Tibial artery (tissue), 4 donors: Measurements from ENCODE around the gene STOML2.

Source experiments
- DNase-seq, 2 donors: peaks; one replicate each; pipeline ENCODE4 v3.0.0-alpha.2; 2019
- H3K27ac ChIP-seq, 2 donors: fragments of 200-600 bp; sonication (generic) in 1 of 2; 1 replicate in 1 of 2; 2 replicates in 1 of 2; pipeline ENCODE4 v1.5.1; 2018 to 2019; ENCODE audit warnings: mild to moderate bottlenecking in 1 of 2
- H3K27me3 ChIP-seq, 2 donors: fragments of 200-600 bp; sonication (generic) in 1 of 2; one replicate each; pipeline versions ENCODE4 v1.5.1 to v1.6.0; 2016 to 2019
- H3K36me3 ChIP-seq, 3 donors: fragments of 200-600 bp; sonication (generic) in 2 of 3; one replicate each; pipeline ENCODE4 v1.5.1; 2016 to 2019; ENCODE audit warnings: mild to moderate bottlenecking in 2 of 3
- H3K4me1 ChIP-seq, 4 donors: fragments of 200-600 bp; sonication (generic) in 2 of 4; 1 replicate in 3 of 4; 2 replicates in 1 of 4; pipeline ENCODE4 v1.5.1; 2016 to 2019
- H3K4me3 ChIP-seq, 2 donors: fragments of 200-600 bp; sonication (generic) in 1 of 2; 1 replicate in 1 of 2; 2 replicates in 1 of 2; pipeline ENCODE4 v1.5.1; 2018 to 2019; ENCODE audit warnings: mild to moderate bottlenecking in 2 of 2
- H3K9me3 ChIP-seq, 3 donors: fragments of 200-600 bp; sonication (generic) in 1 of 3; one replicate each; pipeline ENCODE4 v1.5.1; 2016 to 2019
- intact Hi-C: fragments of 100-400 bp; cut with DNase I; formaldehyde crosslinking; loops from one replicate; pipeline ENCODE4 v1.15.0; 2023; ENCODE audit warnings: low total_unique reads
- TF ChIP-seq, protein P1 (sequence below), 2 experiments: fragments of 200-600 bp in 1 of 2; fragments of 450-650 bp in 1 of 2; IDR thresholded peaks; one replicate each; pipeline ENCODE4 v1.5.1; 2017 to 2019; ENCODE audit warnings: antibody characterized with exemption in 2 of 2, mild to moderate bottlenecking in 1 of 2, moderate library complexity in 1 of 2

STOML2 gene

DNA sequence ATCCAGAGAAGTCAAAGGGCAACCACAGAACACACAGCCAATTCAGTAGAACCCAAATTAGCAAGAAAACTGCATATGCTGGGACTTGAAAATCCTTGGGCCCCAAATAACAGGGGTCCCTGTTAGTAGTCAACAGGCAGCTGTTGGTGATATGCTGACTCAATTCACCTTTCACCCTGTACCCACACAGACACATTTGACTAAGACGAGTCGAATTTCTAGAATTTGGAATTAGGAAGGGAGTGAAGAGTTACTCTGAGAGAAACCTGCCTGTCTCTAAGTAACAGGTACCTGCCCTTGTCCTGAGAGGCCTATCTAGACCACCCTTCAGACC, 29.7 kb downstream of the STOML2 start:
- no peak for DNase-seq
- Histone ChIP-seq H3K4me3 (no peak overlapping the region), H3K9me3 (no peaks in the 10 kb centered on the region), H3K4me1 (peaks cover 0 to 36% (median 33%) of the 10 kb centered on the region in 4 donors), H3K27ac (peak overlapping the region; percentile 96 to 99), H3K27me3 (no peaks in the 10 kb centered on the region), H3K36me3 (peaks cover 0 to 20% (median 1%) of the 10 kb centered on the region in 3 donors)
- intact Hi-C loops = no loop called here
- TF ChIP-seq, protein P1, sequence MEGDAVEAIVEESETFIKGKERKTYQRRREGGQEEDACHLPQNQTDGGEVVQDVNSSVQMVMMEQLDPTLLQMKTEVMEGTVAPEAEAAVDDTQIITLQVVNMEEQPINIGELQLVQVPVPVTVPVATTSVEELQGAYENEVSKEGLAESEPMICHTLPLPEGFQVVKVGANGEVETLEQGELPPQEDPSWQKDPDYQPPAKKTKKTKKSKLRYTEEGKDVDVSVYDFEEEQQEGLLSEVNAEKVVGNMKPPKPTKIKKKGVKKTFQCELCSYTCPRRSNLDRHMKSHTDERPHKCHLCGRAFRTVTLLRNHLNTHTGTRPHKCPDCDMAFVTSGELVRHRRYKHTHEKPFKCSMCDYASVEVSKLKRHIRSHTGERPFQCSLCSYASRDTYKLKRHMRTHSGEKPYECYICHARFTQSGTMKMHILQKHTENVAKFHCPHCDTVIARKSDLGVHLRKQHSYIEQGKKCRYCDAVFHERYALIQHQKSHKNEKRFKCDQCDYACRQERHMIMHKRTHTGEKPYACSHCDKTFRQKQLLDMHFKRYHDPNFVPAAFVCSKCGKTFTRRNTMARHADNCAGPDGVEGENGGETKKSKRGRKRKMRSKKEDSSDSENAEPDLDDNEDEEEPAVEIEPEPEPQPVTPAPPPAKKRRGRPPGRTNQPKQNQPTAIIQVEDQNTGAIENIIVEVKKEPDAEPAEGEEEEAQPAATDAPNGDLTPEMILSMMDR (IDR thresholded peaks at IDR 0.05) = no peak

- Histone ChIP-seq H3K4me3 (peak within 1 kb of the TSS; percentile 85 to 95), H3K9me3 (no peaks in the 10 kb centered on the region), H3K27me3 (no peaks in the 10 kb centered on the region), H3K36me3 (peaks cover 3 to 26% (median 7%) of the 10 kb centered on the region in 3 donors), H3K27ac (peak within 1 kb of the TSS; percentile 96 to 99), H3K4me1 (peaks cover 0 to 42% (median 35%) of the 10 kb centered on the region in 4 donors)
- intact Hi-C loops = no loop called here
- TF ChIP-seq, protein P1 (IDR thresholded peaks at IDR 0.05) = no peak
- peak; percentile 97 to 99 for DNase-seq
Measured at GRCh38 chr9:35072461-35073278, 30.3 kb downstream of the STOML2 start, which contains the start of gene VCP. VCP (minus strand) TSS chr9:35072625; CDS start chr9:35072353, 272 bp downstream.

GRCh38 chr9:35071814-35072460, 31.0 kb downstream of the STOML2 start:
- TF ChIP-seq, protein P1 (IDR thresholded peaks at IDR 0.05) = peak; percentile 20 to 24
- Histone ChIP-seq H3K4me3 (peak overlapping the region; percentile 85 to 95), H3K27ac (peak overlapping the region; percentile 96 to 99), H3K9me3 (no peaks in the 10 kb centered on the region), H3K27me3 (no peaks in the 10 kb centered on the region), H3K36me3 (peaks cover 10 to 33% (median 14%) of the 10 kb centered on the region in 3 donors), H3K4me1 (peaks cover 0 to 47% (median 36%) of the 10 kb centered on the region in 4 donors)
- DNase-seq = peak; percentile 86 to 90
- intact Hi-C loops = no loop called here

DNA sequence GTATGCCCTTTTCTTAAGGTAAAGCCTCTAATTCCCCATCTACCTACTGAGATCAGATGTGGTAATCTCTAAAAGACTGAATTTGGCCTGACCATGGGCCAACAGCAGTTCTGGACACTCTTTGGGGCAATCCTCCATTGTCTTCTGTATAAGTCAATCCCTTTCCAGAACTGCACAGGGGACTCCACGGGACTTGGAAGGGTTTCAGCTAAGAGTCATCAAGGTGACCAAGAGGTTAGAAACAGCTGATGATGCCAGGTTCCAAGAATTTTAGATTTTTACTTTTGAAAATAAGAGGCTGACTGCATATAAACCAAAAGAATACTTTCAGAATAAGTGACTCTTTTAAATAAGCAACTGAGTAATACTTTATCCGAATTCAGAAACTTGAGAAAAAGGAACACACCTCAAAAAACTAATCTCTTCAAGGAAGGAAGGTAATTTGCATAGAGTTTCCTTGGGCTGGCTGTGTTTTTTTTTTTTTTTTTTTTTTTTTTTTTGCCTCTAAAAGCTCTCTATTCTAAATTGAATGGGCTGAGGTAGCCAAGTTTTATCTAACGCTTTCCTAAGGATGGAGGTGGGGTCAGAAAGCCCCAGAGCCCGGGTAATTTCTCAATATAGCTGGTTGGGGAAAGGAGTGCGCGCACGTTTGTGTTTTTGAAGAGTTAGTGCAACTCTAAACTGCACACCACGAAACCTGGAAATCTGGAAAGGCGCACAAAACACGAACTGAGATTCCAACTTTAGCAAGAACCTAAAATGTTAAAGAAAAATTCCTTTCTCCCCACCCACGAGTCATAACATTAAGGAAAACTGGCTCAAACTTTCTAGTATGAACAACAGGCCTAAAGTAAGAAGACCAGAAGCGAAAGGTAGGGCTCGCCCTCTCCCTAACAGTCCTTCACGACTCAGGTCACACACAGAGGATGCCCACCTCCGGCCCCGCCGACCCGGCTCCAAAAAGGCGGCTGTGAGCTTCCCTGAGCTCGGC, 31.8 kb downstream of the STOML2 start:
- intact Hi-C loops = no loop called here
- Histone ChIP-seq H3K9me3 (no peaks in the 10 kb centered on the region), H3K36me3 (peaks cover 18 to 41% (median 22%) of the 10 kb centered on the region in 3 donors), H3K27me3 (no peaks in the 10 kb centered on the region), H3K27ac (peak overlapping the region; percentile 96 to 99), H3K4me3 (peak overlapping the region; percentile 85 to 95), H3K4me1 (peaks cover 0 to 47% (median 36%) of the 10 kb centered on the region in 4 donors)
- DNase-seq = peak in 1 of 2 donors; percentile 45
- TF ChIP-seq, protein P1 (IDR thresholded peaks at IDR 0.05) = no peak

DNA sequence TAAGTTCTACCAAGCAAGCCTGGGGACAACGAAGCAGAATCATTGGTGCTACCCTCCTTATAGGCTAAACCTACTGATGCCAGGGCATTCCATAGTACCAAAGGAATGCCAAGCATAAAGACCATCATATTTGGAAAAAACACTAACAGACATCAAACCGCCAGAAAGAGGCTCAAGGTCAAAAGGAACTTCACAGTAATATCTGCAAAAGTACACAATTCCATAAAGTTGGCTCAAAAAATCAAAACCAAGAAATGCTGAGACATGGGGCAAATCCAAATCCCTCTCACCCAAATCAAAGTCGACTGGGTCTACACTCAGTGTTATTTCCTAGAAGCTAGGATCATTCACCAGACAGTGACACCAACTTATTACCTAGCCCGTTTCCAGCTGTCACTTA, 33.9 kb downstream of the STOML2 start:
- H3K36me3 ChIP-seq = peaks cover 39 to 46% (median 43%) of the 10 kb centered on the region in 3 donors
- peaks cover 0 to 47% (median 36%) of the 10 kb centered on the region in 4 donors for H3K4me1 ChIP-seq
- H3K4me3 ChIP-seq = no peak overlapping the region
- no peaks in the 10 kb centered on the region for H3K27me3 ChIP-seq
- no peak overlapping the region for H3K27ac ChIP-seq
- intact Hi-C loops = loop anchor here (5.0 kb wide), 1 partner anchor 72 kb away; no protein-coding TSS in a partner anchor
- TF ChIP-seq, protein P1 (IDR thresholded peaks at IDR 0.05) = no peak
- DNase-seq = no peak
- H3K9me3 ChIP-seq = no peaks in the 10 kb centered on the region
